Skin epidermis (tissue), 12 donors: ENCODE measurements around the gene KCNK5.

Source experiments
- H3K27ac ChIP-seq, 21 experiments: fragments of 200-600 bp; sonication (generic) in 11 of 21; one replicate each; pipeline ENCODE4 v1.5.0; 2020; ENCODE audit warnings: mild to moderate bottlenecking in 3 of 21, inconsistent platforms in 2 of 21, moderate library complexity in 2 of 21
- H3K4me3 ChIP-seq, 7 experiments: fragments of 200-600 bp; sonication (generic) in 2 of 7; one replicate each; pipeline ENCODE4 v1.5.0; 2020; ENCODE audit warnings: inconsistent platforms in 2 of 7, mild to moderate bottlenecking in 2 of 7, moderate library complexity in 1 of 7

KCNK5 gene

DNA sequence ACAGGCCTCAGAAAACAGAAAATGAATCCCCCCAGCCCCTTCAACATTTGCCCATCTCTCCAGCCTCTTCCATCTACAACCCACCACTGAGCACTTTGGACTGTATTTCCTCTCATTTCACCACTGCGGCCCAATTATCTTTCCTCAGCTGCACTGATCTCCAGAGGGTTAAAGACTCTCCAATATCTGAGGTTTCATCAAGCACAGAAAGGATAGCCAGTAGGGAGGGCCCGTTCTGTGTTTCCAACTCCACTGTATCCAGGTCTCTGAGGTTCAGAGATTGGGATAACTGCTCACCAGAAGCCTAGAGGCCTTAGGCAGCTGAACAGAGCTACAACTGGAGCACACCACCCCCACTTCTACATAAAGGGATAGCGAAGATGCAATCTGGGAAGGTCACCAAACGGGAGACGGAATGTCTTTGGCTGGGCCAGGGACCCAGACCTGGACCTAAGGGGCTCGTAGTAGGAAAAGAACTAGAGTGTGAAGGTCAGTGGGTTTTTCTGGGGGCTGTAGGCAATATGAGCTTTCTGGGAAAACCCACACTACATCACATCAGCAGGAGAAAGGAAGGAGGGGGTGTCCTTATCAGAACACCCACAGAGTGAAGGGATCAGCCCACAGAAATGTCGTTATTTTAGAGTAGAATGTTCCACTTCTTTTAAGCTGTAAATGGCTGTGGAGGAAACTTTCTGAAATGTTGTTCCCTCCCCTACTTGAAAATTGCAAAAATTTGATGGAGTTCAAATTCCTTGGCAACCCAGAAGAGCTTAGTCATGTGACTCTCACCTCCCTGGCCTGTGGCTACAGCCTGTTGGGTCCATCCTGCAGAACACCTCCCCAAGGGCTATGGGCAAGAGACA lies 7.3 kb downstream of the KCNK5 start:
- no peak overlapping the region for H3K4me3 ChIP-seq
- H3K27ac ChIP-seq, result no peak overlapping the region

DNA sequence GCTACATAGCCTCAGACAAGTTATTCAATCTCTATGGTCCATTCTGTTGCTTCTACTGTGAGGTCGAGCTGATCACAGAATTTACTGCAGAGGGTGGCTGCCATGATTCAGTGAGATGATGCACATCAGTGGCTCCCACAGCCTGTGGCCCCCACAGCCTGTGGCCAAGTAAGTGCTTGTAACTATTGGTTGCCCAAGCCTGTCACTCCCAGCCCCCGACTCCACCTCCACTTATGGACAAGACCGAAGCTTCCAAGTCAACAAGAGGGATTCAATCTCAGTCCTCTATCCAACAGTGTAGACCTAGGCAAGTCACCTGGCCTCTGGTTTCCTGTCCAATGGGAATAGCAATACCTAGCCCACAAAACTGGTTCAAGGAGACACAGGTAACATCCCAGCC lies 8.2 kb downstream of the KCNK5 start:
- Histone ChIP-seq H3K27ac (no peak overlapping the region), H3K4me3 (no peak overlapping the region)

DNA sequence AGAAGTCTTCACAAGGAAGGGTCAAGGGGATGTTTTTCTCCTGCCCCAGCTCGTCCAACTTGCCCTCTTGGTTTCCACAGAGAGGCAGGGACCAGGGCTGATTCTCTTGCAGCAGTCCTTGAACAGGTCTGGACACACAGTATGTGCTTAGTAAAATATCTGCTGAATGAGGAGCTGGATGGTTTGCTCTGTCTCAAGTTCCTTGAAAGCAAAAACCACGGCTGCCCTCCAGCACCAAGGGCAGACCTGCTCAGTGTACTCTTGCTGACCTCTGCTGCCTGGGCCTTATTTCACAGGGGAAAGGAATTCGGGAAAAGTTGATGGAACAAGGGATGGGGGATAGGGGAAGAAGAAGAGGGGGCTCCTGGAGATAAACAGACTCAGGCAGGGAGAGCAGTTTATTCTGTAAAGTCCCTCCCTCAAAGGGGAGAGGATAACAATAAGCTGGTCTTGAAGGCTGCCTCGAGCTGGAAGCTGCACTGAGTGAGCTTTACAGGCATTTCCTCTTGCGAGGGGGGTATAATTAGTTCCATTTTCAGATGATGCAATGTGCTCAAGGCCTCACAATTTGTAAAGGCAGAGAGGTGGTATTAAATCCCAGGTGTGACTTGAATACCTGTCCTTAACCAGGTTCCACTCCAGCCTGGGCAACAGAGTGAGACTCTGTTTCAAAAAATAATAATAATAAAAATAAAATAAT lies 10.3 kb downstream of the KCNK5 start:
- Histone ChIP-seq H3K27ac (no peak overlapping the region), H3K4me3 (no peak overlapping the region)

DNA sequence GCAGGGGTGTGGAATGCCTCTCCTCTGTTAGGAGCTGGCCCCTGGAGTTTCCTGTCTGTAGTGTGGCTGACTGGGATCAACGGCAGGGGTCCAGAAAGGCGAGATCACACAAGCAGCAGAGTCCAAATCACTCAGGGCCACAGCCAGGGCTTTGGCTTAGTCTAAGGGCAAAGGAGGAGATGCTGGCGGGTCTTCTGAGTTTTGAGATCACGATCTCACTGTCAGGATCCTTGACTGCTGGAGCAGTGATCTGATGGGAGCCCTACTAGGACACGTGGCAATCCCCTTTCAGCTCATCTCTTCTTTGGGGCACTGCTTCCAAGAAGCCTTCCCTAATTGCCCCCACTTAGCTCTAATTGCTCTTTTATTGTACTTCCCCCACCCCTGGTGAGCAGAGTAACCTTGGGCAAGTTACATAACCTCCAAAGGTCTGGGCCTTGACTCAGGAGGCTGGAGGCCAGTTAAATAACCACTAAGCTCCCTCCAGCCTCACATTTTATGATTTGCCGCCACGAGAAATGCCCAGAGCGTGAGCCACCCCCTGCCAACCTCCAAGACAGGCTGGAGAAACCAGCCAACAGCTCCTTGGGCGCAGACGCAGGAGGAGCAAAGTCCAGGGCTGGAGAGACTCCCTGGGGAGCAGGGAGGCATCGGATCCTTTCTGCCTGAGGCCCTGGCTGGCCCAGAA lies 12.0 kb downstream of the KCNK5 start:
- peak overlapping the region in 1 of 21 experiments; percentile 54 for H3K27ac ChIP-seq
- no peak overlapping the region for H3K4me3 ChIP-seq

DNA sequence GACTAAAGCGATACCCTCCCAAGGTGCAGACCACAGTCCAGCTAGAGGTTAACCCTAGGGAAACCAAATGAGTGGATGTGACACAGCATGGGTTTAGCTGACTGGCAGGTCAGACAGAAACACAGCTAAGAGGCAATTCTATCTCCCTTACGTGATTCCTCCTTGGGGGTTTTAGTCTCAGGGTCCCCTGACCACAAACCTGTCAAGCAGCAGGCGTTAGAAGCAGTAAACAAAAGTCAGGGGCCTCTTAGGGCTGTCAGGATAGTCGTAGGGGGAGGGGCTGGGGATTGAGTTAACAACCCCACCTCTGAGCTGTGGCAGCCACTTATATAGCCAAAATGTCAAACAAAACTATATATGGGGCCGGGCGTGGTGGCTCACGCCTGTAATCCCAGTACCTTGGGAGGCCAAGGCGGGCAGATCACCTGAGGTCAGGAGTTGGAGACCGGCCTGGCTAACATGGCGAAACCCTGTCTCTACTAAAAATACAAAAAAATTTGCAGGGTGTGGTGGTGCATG lies 13.6 kb downstream of the KCNK5 start:
- H3K27ac ChIP-seq, result no peak overlapping the region
- no peak overlapping the region for H3K4me3 ChIP-seq

DNA sequence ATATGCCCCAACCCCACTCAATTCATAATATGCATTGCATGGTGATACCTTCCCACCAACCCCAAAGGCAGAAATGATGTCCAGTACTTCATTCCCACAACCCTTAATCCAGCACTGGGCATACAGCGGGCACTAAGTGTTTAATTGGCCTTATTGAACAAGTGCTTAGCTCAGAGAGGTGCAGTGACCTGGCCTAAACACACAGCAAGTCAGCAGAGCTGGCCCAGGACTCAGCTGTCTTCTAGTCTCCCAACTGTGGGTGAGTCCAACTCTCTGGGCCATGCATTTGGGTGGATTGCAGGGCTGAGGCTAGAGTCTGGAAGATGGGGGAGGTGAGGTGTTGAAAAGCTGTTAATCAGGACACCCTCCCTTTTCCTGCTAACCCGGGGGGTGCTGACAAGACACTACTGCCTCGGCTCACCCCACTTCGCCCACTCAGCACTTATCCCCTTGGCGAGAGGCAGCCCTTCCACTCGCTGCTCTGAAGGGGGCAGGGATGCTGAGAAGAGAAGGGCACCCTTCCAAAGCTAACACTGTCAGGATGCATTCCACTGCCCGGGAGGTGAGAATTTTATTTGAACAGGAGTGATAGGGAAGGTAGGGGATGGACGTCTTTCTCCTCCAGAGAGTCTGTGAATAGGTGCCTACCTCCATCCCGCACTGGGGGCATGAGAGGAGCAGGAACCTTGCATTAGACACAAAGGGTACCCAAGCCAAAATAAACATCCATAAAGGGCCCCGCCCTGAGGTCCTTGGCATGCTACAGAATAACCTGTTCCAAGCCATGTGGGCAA lies 14.2 kb downstream of the KCNK5 start:
- Histone ChIP-seq H3K27ac (no peak overlapping the region), H3K4me3 (no peak overlapping the region)

DNA sequence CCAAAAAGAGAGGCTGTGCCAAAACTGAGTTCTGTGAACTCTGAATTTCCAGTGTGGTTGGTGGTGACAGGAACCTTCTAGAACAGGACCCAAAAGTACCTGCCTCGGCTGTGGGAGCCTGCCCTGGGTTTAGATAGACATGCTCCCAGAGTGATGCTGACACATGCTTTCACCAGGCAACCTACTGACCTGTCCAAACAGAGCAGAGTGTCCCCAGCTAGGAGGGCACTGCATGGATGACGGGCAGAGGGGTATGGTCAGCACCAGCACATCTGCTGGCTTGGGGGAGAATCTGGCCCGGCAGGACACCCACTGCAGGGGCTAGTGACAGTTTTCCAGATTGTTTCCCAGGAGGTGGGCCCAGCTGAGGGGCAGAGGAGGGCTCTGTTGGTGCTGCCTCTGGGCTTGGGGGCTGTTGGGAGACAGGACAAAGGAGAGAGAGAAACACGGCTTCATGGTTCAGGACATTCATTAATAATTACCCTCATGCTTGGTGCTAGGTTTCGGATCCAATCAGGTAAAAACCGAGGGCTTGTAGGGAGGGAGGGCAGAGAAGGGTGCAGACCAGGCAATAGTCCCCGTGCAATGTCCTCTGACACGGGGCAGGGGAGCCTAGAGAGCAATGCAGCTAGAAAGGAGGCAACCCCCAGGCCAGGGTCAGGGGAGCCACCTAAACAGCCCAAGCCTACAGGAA lies 15.0 kb downstream of the KCNK5 start:
- Histone ChIP-seq H3K27ac (no peak overlapping the region), H3K4me3 (no peak overlapping the region)

DNA sequence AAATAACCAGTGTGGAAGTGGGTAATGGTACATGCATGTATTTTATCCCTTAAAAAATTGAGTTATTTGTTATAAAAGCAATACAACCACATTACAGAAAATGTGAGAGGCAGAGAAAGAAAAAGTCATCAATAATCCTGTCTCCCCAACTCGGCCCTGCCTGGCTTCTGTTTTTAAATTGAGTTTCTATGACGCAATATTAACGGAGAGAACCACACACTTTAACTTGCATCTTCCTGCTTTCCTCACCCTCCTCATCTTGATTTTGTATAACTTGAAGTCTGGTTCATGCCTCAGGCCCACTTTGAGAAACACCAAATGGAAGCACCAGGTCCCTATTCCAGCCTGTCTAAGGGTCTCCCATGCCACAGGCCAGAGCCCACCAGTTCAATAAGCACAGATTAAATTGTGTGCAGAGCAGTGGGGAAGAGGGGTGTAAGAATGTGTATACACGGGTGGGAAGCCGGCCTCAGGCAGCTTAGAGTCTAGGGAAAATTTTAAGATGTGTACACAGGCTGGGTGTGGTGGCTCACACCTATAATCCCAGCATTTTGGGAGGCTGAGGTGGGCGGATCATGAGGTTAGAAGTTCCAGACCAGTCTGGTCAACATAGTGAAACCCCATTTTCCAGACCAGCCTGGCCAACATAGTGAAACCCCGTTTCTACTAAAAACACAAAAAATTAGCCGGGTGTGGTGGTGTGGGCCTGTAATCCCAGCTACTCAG lies 15.9 kb downstream of the KCNK5 start:
- Histone ChIP-seq H3K27ac (no peak overlapping the region), H3K4me3 (no peak overlapping the region)

DNA sequence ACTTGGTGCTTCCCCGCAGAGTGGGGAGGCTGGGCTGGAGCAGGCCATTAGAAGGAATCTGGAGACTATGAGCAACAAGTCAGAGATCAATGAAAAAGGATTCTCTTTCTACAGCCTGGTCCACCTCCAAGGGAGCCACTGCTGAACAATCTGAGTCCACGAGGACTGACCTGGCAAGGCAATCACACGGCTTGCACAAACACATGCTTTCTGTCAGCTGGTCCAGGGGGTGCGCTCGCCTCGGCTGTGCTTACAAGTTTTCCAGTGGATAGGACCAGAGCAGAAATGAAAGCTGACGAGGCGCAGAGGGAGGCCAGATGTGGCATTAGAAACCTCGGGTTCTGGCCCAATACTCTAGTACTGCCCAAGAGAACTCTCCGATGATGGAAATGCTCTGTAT lies 18.1 kb downstream of the KCNK5 start:
- no peak overlapping the region for H3K27ac ChIP-seq
- H3K4me3 ChIP-seq, result no peak overlapping the region

DNA sequence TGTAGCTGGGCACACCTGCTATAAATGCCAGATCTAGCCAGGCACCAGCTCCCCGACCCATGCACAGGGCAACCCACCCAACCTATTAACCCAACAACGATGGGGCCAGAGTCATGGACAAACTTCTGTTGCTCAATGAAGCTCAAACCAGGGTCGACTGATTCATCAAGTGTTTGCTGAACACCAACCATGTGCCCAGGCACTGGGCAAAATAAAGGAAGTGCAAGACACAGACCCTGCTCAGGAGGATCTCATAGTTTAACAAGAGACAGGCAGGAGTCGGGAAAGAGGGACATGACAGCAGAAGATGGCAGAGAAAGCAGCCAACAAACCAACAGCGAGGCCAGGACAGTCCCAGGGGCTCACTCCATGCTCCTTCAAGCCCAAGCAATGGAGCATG lies 18.8 kb downstream of the KCNK5 start:
- Histone ChIP-seq H3K4me3 (no peak overlapping the region), H3K27ac (no peak overlapping the region)

DNA sequence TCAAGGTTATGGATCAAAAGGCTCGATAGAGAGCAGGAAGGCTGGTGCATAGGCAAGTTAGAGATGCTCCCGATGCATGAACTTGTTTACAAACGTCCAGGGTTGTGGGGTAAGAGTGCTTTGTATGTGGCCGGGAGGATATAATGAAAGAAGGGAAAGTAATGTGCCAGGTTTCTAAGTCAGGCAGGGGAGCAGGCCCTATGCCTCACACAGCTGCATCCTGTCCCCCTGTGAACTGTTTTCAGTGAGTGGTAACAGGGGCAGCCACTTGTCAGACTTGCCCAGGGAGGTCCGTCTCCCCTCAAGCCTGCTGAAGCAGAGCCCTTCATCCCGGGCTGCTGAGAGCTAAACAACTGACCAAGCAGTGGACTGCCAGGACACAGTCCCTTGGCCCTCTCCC lies 19.4 kb downstream of the KCNK5 start:
- Histone ChIP-seq H3K27ac (no peak overlapping the region), H3K4me3 (no peak overlapping the region)

DNA sequence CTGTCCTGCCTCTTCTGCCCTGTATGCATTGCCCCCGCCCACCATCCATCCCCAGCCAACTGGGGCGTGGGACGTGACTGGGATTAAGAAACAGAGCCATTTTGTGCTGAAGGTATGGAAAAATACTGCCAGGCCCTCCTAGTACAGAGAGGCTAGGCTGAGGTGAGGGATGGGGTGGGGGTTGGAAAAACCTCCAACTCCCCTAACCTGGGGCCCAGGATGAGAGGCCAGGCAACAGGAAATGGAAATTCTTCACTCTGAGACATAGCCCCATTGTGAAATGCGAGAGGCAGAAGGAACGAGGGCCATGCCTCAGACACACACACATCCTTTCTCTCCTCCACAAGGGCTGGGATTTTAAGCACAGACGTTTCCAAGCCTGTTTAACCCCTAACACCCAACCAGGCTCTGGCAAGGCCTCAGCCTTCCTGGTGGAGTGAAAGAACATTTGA lies 19.9 kb downstream of the KCNK5 start:
- Histone ChIP-seq H3K27ac (peak overlapping the region in 2 of 21 experiments; percentile 15 to 26), H3K4me3 (no peak overlapping the region)

DNA sequence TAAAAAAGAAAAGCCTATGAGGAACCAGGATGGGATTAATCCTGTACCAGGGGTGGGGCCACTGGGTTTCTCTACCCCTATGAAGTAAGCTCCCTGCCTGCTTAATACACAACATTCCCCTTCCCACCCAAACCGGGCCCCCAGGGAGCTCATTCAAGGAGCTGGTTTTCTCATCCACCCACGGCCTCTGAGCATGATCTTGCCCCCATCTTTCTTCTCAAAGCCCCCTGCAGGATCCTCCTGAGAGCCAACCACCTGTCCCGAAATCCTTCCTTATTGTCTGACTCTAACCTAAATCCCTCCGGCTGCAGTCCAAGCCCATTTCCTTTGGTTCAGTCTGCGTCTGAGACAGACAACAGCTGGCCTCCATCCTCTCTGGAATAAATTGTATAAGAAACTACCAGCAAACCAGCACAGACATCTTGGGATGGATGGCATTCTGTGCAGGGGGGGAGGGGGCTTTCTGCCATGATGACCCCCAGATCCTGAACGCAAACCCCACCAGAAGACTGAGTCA lies 21.0 kb downstream of the KCNK5 start:
- H3K4me3 ChIP-seq, result no peak overlapping the region
- no peak overlapping the region for H3K27ac ChIP-seq

DNA sequence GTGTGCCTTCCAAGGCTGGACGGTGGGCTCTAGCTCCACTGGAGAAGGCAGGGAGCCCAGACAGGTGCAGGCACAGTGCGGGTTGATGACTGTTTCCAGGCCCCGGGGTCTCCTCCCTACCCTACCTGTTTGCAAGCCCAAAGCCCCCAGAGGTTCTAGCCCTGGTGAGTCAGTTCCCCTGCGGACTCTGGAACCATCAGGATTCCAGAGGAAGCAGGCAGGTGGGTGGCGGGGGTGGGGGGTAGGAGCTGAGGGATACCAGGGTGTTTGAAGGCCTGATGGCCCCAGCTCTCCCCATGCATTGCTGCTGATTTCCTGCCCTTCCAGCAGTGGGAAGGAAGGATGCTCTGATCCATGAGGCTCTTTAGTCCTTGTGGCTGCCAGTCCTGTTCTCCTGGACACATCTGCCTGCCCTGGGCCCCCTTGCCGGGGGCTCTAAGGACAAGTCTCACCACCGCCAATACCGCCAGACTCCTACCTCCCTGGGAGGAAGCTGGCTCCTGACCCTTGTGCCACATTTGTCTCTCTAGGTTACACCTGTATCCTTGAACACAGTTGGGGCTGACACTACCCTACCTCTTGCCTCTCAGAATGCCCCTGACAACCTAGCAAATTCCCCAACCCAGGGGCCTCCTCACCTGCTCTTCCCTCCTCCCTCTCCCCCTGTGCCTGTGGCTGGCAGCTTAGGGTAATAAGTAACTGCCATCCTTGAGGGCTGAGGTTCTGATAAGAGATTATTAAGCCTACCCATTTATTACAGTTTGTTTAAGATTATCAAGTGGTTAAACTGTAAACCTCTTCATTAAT lies 21.7 kb downstream of the KCNK5 start:
- no peak overlapping the region for H3K4me3 ChIP-seq
- no peak overlapping the region for H3K27ac ChIP-seq

DNA sequence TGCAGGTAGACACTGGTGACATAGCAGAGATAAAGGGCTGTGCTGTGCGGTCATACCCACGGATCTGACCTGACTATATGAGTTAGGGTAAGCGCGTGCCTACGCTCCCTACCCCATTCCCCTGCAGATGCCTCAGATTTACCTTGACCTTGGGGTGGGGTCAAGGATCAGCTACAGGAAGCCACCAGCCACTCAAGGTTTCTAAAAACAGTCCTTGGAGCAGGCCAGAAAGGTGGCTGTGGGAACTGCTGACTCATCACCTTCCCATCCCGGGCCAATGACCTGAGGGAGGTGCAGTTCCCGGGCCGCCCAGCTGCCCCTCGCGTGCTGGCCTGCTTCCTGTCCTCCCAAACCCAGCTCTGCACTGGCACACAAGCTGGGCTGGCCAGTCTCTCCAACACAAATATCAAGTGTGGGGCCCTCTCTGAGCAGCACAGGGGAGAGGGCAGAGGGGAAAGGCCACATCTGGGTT lies 23.0 kb downstream of the KCNK5 start:
- Histone ChIP-seq H3K4me3 (no peak overlapping the region), H3K27ac (no peak overlapping the region)

DNA sequence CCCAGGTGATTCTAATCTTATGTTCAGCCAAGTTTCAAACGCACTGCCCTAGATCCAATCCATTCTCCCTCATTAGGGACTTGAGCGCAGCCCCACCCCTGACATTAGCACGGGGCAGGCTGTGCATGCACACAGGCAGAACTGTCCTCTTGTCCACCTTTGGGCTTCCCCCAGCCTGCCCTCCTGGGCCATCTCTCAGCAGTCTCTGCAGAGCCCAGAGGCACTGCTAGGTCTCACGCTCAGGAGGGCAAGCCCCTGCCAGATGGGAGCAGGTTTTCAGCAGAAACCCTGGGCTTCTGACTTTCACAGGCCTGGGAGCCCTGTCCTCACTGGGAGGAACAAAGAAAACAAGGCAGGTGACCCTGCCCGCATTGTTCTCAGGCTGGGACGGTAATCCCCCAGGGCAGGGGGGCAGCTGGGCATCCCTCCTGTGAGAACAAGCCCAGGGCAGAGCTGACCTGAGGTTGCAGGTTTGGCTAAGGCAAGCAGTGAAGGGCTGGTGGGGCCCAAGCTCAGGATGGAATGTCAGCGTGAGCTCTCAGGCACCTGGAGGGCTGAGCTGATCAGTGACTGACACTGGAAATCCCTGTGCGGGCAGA lies 24.5 kb downstream of the KCNK5 start:
- peak overlapping the region in 2 of 21 experiments; percentile 32 to 46 for H3K27ac ChIP-seq
- H3K4me3 ChIP-seq, result no peak overlapping the region

DNA sequence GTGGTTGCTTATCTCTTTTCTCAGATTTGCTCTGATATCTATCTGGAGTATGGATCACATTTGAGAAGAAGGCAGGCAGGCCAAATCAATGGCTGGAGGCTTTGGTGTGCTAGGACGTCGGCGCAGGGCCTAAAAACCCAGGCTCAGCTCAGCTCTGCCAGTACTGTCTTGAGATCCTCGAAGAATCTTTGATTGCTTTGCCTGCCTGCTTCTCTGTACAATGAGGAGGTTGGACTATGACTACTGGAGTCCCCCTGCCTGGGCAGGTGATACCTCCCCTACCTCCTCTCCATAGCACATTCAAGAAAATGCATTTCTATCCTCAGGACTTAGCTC lies 25.1 kb downstream of the KCNK5 start:
- Histone ChIP-seq H3K27ac (peak overlapping the region in 1 of 21 experiments; percentile 5), H3K4me3 (no peak overlapping the region)
